HepG2 (cell line): ENCODE data around the gene NFE2L1. TPM values are rescaled to one million over a fixed set of nuclear protein-coding genes. Genes with fewer than 3 reads are reported as not detected.

Source experiments
- ARID5B ChIP-seq: IDR thresholded peaks from 2 replicates; pipeline ENCODE4 v1.4.0; 2020; ENCODE audit warnings: mild to moderate bottlenecking, missing genetic modification reagents
- BCL6 ChIP-seq: IDR thresholded peaks from 2 replicates; pipeline ENCODE4 v1.6.1; 2016; ENCODE audit warnings: missing genetic modification reagents, missing compliant biosample characterization
- FOXA3 ChIP-seq: IDR thresholded peaks from 2 replicates; pipeline ENCODE4 v1.6.1; 2016; ENCODE audit warnings: missing genetic modification reagents, missing compliant biosample characterization
- HIC2 ChIP-seq: sonication (generic); formaldehyde crosslinking; IDR thresholded peaks from 2 replicates; pipeline ENCODE4 v1.9.0; 2022; ENCODE audit warnings: low read depth, missing genetic modification reagents
- KMT2A ChIP-seq: sonication (generic); formaldehyde crosslinking; IDR thresholded peaks from 2 replicates; pipeline ENCODE4 v1.4.0; 2020; ENCODE audit warnings: missing genetic modification reagents
- NFYC ChIP-seq: IDR thresholded peaks from 2 replicates; pipeline ENCODE4 v1.6.1; 2016; ENCODE audit warnings: missing genetic modification reagents, missing compliant biosample characterization
- NR2F6 ChIP-seq, 2 experiments: IDR thresholded peaks; 2 replicates each; pipeline ENCODE4 v1.6.1; 2016; ENCODE audit warnings: antibody characterized with exemption in 1 of 2, mild to moderate bottlenecking in 1 of 2
- PRDM10 ChIP-seq: sonication (generic); formaldehyde crosslinking; IDR thresholded peaks from 2 replicates; pipeline ENCODE4 v1.4.0; 2020; ENCODE audit warnings: low read depth, missing genetic modification reagents
- TMF1 ChIP-seq: sonication (generic); formaldehyde crosslinking; IDR thresholded peaks from 2 replicates; pipeline ENCODE4 v1.8.1; 2022; ENCODE audit warnings: low read depth, missing genetic modification reagents
- ZBTB26 ChIP-seq: IDR thresholded peaks from 2 replicates; pipeline ENCODE4 v1.6.1; 2016; ENCODE audit warnings: missing compliant biosample characterization, missing genetic modification reagents, borderline replicate concordance
- ZKSCAN8 ChIP-seq: IDR thresholded peaks from 2 replicates; pipeline ENCODE4 v1.6.1; 2016; ENCODE audit warnings: borderline replicate concordance, missing genetic modification reagents, missing compliant biosample characterization
- ZMYM3 ChIP-seq: sonication (generic); formaldehyde crosslinking; IDR thresholded peaks from 2 replicates; pipeline ENCODE4 v1.5.1; 2020; ENCODE audit warnings: mild to moderate bottlenecking, missing genetic modification reagents
- ZNF17 ChIP-seq: sonication (generic); formaldehyde crosslinking; IDR thresholded peaks from 2 replicates; pipeline ENCODE4 v1.5.0; 2020; ENCODE audit warnings: mild to moderate bottlenecking, missing genetic modification reagents
- ZNF572 ChIP-seq: sonication (generic); formaldehyde crosslinking; IDR thresholded peaks from 2 replicates; pipeline ENCODE4 v1.5.1; 2020; ENCODE audit warnings: mild to moderate bottlenecking, missing genetic modification reagents
- ZNF619 ChIP-seq: sonication (generic); formaldehyde crosslinking; IDR thresholded peaks from 2 replicates; pipeline ENCODE4 v1.4.0; 2020; ENCODE audit warnings: mild to moderate bottlenecking, missing genetic modification reagents
- ZNF770 ChIP-seq: sonication (generic); formaldehyde crosslinking; IDR thresholded peaks from 2 replicates; pipeline ENCODE4 v1.5.0; 2020; ENCODE audit warnings: mild to moderate bottlenecking, missing genetic modification reagents
- polyA plus RNA-seq, 8 experiments: library from polyadenylated mRNA; depleted of rRNA in 3 of 8; stranded (reverse) in 7 of 8; unstranded in 1 of 8; fragments of >200 nt; fragmentation: Illumina TruSeq in 4 of 8; extraction: Trizol in 4 of 8; gene quantifications; 2 replicates each; pipeline versions ENCODE4 v1.2.1 to v1.2.3, GENCODE V29; 2011 to 2016; ENCODE audit warnings: low read depth in 4 of 8, missing spikeins in 1 of 8, mixed read lengths in 1 of 8; ENCODE audit not compliant: insufficient read depth in 1 of 8
- total RNA-seq, 5 experiments: library from RNA; depleted of rRNA; stranded (reverse); fragments of >200 nt; fragmentation: Illumina TruSeq; extraction: Trizol; gene quantifications; 2 replicates each; pipeline ENCODE4 v1.2.3, GENCODE V29; 2016; ENCODE audit warnings: low read depth in 1 of 5

NFE2L1 gene
- total and polyA plus RNA-seq, 2 of the 13 experiments (the other 11 are each of a cell fraction or from before 2014, with no cell fraction given), result 67.0 to 234 TPM

GRCh38 chr17:48052956-48053757 lies 5.0 kb downstream of the NFE2L1 start (continued):
- TF ChIP-seq TMF1 (CRISPR knock-in tag) (no peak), FOXA3 (CRISPR knock-in tag) (peak; percentile 77), BCL6 (CRISPR knock-in tag) (0 out of 2 replicates have a peak, but pooled peaks have one; percentile 25), ZKSCAN8 (CRISPR knock-in tag) (no peak), ZMYM3 (CRISPR knock-in tag) (no peak), ARID5B (CRISPR knock-in tag) (peak; percentile 53), NFYC (CRISPR knock-in tag) (no peak), ZBTB26 (CRISPR knock-in tag) (peak; percentile 50; the same call in 1 of the 2 replicates), ZNF619 (CRISPR knock-in tag) (no peak), ZNF770 (CRISPR knock-in tag) (no peak), KMT2A (CRISPR knock-in tag) (no peak), ZNF17 (CRISPR knock-in tag) (no peak), PRDM10 (CRISPR knock-in tag) (peak; percentile 92; the same call in 1 of the 2 replicates), NR2F6 (IDR thresholded peaks at IDR 0.05) (no peak), NR2F6 (CRISPR knock-in tag; IDR thresholded peaks at IDR 0.05) (peak; percentile 73), ZNF572 (0 out of 2 replicates have a peak, but pooled peaks have one; percentile 27), HIC2 (CRISPR knock-in tag) (peak; percentile 46; the same call in 1 of the 2 replicates)
